Panc1 (cell line): ENCODE data around the gene SDC3. TPM values are rescaled to one million over a fixed set of nuclear protein-coding genes. Genes with fewer than 3 reads are reported as not detected.

ENCODE experiments used
- ATAC-seq: fragments of 200-7000 bp; cut with Tn5 transposase; 2 replicates; pipeline ENCODE4 v1.9.1; 2020; ENCODE audit warnings: mild to moderate bottlenecking, moderate library complexity
- BruUV-seq: library from RNA; stranded (reverse); fragments of 400-500 nt; replicated peaks from 2 replicates; lab custom pipeline; 2021; lab: Mats Ljungman, UMichigan
- CTCF ChIA-PET: fragments of 300-600 bp; sonication (Branson Sonifier 250); formaldehyde crosslinking; loops from one replicate; lab custom pipeline; 2022; ENCODE audit warnings: antibody characterized with exemption; lab: Charles Lee
- POLR2A ChIA-PET: fragments of 300-600 bp; sonication (Branson Sonifier 250); formaldehyde crosslinking; loops from one replicate; lab custom pipeline; 2022; ENCODE audit warnings: antibody characterized with exemption; lab: Charles Lee
- DNase-seq: peaks from one replicate; pipeline ENCODE4 v3.0.0-alpha.2; 2010; ENCODE audit warnings: low read depth, low spot score
- H3K27ac ChIP-seq: 2 replicates; pipeline ENCODE4 v1.5.1; 2011; ENCODE audit warnings: mild to moderate bottlenecking, low read length, inconsistent platforms
- H3K27me3 ChIP-seq: fragments of 200-500 bp; sonication (Bioruptor generic); 2 replicates; pipeline ENCODE4 v1.6.0; 2014; ENCODE audit warnings: low read length, inconsistent platforms; ENCODE audit not compliant: control insufficient read depth, insufficient read depth
- H3K36me3 ChIP-seq: fragments of 200-500 bp; sonication (Bioruptor generic); 2 replicates; pipeline ENCODE4 v1.5.1; 2014; ENCODE audit warnings: inconsistent platforms, mild to moderate bottlenecking, low read length, moderate library complexity; ENCODE audit not compliant: control insufficient read depth, insufficient read depth
- H3K4me1 ChIP-seq: 2 replicates; pipeline ENCODE4 v1.5.1; 2011; ENCODE audit warnings: inconsistent platforms, mild to moderate bottlenecking, low read length, moderate library complexity; ENCODE audit not compliant: control insufficient read depth, insufficient read depth
- H3K4me3 ChIP-seq, 2 experiments: 2 replicates each; pipeline ENCODE4 v1.5.1; 2011 to 2012; ENCODE audit warnings: low read depth in 2 of 2, low read length in 2 of 2, mild to moderate bottlenecking in 2 of 2, inconsistent platforms in 1 of 2, moderate library complexity in 1 of 2
- H3K9me3 ChIP-seq: fragments of 200-500 bp; sonication (Bioruptor generic); 2 replicates; pipeline ENCODE4 v1.5.1; 2014; ENCODE audit warnings: low read depth, mild to moderate bottlenecking, inconsistent platforms, low read length, moderate library complexity; ENCODE audit not compliant: control insufficient read depth, insufficient read depth
- CTCF ChIP-seq: fragments of 450-650 bp; IDR thresholded peaks from 2 replicates; pipeline ENCODE4 v1.5.1; 2017; ENCODE audit warnings: mild to moderate bottlenecking
- POLR2AphosphoS5 ChIP-seq: IDR thresholded peaks from 2 replicates; pipeline ENCODE4 v1.6.1; 2012; ENCODE audit warnings: mild to moderate bottlenecking, low read depth, low read length, moderate library complexity
- REST ChIP-seq, 2 experiments: IDR thresholded peaks; 2 replicates each; pipeline ENCODE4 v1.6.1; 2011 to 2012; ENCODE audit warnings: low read depth in 2 of 2, control low read depth in 1 of 2, low read length in 1 of 2, mild to moderate bottlenecking in 1 of 2, moderate library complexity in 1 of 2; ENCODE audit not compliant: insufficient read depth in 1 of 2
- SIN3A ChIP-seq: IDR thresholded peaks from 2 replicates; pipeline ENCODE4 v1.6.1; 2012; ENCODE audit warnings: low read depth, mild to moderate bottlenecking, low read length, moderate library complexity, borderline replicate concordance; ENCODE audit not compliant: insufficient read depth
- TCF7L2 ChIP-seq: IDR thresholded peaks from 2 replicates; pipeline ENCODE4 v1.6.1; 2011; ENCODE audit warnings: mild to moderate bottlenecking, low read depth, low read length, inconsistent platforms
- in situ Hi-C: cut with HindIII; loops from 2 replicates; pipeline ENCODE4 v1.10.0; 2016; ENCODE audit warnings: low sequenced_read_pairs, low pct_unique_long_range_greater_than_20kb
- intact Hi-C: fragments of 100-400 bp; cut with micrococcal nuclease; formaldehyde crosslinking; loops from one replicate; pipeline ENCODE4 v1.10.0; 2022; ENCODE audit not compliant: unreplicated experiment
- total RNA-seq: library from RNA; stranded (reverse); gene quantifications from one replicate; pipeline ENCODE4 v1.2.1, GENCODE V29; 2021; ENCODE audit not compliant: unreplicated experiment

The SDC3 gene
- total RNA-seq, 1 experiment from 2014 or later: 36.1 TPM

- no peak for DNase-seq
- Histone ChIP-seq H3K4me3 (peak overlapping the region; percentile 48 to 71), H3K27me3 (no peaks in the 10 kb centered on the region), H3K4me1 (peaks cover 11% of the 10 kb centered on the region), H3K9me3 (no peaks in the 10 kb centered on the region), H3K36me3 (no peaks in the 10 kb centered on the region), H3K27ac (peak overlapping the region; percentile 58; the same call in 1 of the 2 replicates)
- no peak; the same call in 1 of the 2 replicates for ATAC-seq
- TF ChIP-seq CTCF: no peak
- TF ChIP-seq SIN3A: no peak
- no peak for TF ChIP-seq TCF7L2
- no peak for TF ChIP-seq REST (IDR thresholded peaks at IDR 0.05; ENCODE audit: insufficient read depth in 1 of 2, low read depth in 2 of 2, low read length in 1 of 2)
- TF ChIP-seq POLR2AphosphoS5: no peak
- intact Hi-C loops (no loop called here), in situ Hi-C loops (loop anchor here (25.0 kb wide), 1 partner anchor 87 kb away; the partner anchor contains the start of gene SDC3)
- ChIA-PET CTCF (no interaction called here), POLR2A (no interaction called here)
- no TSS peak for BruUV-seq
These were observed 83.7 kb downstream of the SDC3 start for GRCh38 chr1:30824736-30825429.

GRCh38 chr1:30823969-30824735 is 84.4 kb downstream of the SDC3 start:
- Histone ChIP-seq H3K27ac (peak overlapping the region; percentile 80), H3K4me1 (peaks cover 11% of the 10 kb centered on the region), H3K36me3 (no peaks in the 10 kb centered on the region), H3K4me3 (peak overlapping the region; percentile 48 to 71), H3K9me3 (no peaks in the 10 kb centered on the region), H3K27me3 (no peaks in the 10 kb centered on the region)
- TF ChIP-seq TCF7L2: peak; percentile 87
- 0 out of 2 replicates have a peak, but pooled peaks have one; percentile 36 for TF ChIP-seq SIN3A
- 0 out of 2 replicates have a peak, but pooled peaks have one; percentile 47 for TF ChIP-seq POLR2AphosphoS5
- TF ChIP-seq CTCF: no peak
- no peak for TF ChIP-seq REST (IDR thresholded peaks at IDR 0.05; ENCODE audit: insufficient read depth in 1 of 2, low read depth in 2 of 2, low read length in 1 of 2)
- peak; percentile 94 for DNase-seq
- no TSS peak for BruUV-seq
- POLR2A ChIA-PET: no interaction called here
- ATAC-seq: peak; percentile 96
- in situ Hi-C loops (loop anchor here (25.0 kb wide), 1 partner anchor 88 kb away; the partner anchor contains the start of gene SDC3), intact Hi-C loops (no loop called here)
- CTCF ChIA-PET: no interaction called here
